HG02943 (cell line): ENCODE measurements around the gene ABLIM1.

Source experiments
- ATAC-seq: cut with Tn5 transposase; IDR thresholded peaks from one replicate; pipeline ENCODE4 v1.9.1; 2021; ENCODE audit warnings: mild to moderate bottlenecking, low read depth, moderate library complexity; ENCODE audit not compliant: unreplicated experiment

The ABLIM1 gene

GRCh38 chr10:114593816-114594468, 64.1 kb downstream of the ABLIM1 start:
- no peak for ATAC-seq

- ATAC-seq, result no peak
These were observed 64.8 kb downstream of the ABLIM1 start for GRCh38 chr10:114593240-114593792.

GRCh38 chr10:114590993-114591392, 67.1 kb downstream of the ABLIM1 start:
- ATAC-seq, result no peak

- no peak for ATAC-seq
These were observed 73.7 kb downstream of the ABLIM1 start for GRCh38 chr10:114584419-114584818.

- ATAC-seq, result no peak
These were observed 77.0 kb downstream of the ABLIM1 start for GRCh38 chr10:114581071-114581470.

GRCh38 chr10:114577133-114577532, 80.9 kb downstream of the ABLIM1 start:
- ATAC-seq, result no peak

- ATAC-seq, result no peak
These were observed 81.4 kb downstream of the ABLIM1 start for GRCh38 chr10:114576716-114577115.

GRCh38 chr10:114576132-114576487, 82.0 kb downstream of the ABLIM1 start:
- no peak for ATAC-seq

- ATAC-seq, result no peak
These were observed 82.5 kb downstream of the ABLIM1 start for GRCh38 chr10:114575417-114576131.

GRCh38 chr10:114573330-114574045, 84.6 kb downstream of the ABLIM1 start:
- ATAC-seq, result no peak

GRCh38 chr10:114571316-114571999, 86.6 kb downstream of the ABLIM1 start:
- no peak for ATAC-seq

GRCh38 chr10:114566064-114566463, 92.0 kb downstream of the ABLIM1 start:
- no peak for ATAC-seq

- no peak for ATAC-seq
These were observed 93.0 kb downstream of the ABLIM1 start for GRCh38 chr10:114565066-114565465.

- no peak for ATAC-seq
These were observed 97.0 kb downstream of the ABLIM1 start for GRCh38 chr10:114561008-114561523.

- ATAC-seq, result no peak
These were observed 97.9 kb downstream of the ABLIM1 start for GRCh38 chr10:114560144-114560543.

GRCh38 chr10:114559636-114560035, 98.4 kb downstream of the ABLIM1 start:
- no peak for ATAC-seq

- ATAC-seq, result no peak
These were observed 100.2 kb downstream of the ABLIM1 start for GRCh38 chr10:114557854-114558253.

GRCh38 chr10:114556236-114557122, 101.6 kb downstream of the ABLIM1 start:
- no peak for ATAC-seq

GRCh38 chr10:114553436-114553835, 104.6 kb downstream of the ABLIM1 start:
- no peak for ATAC-seq

- ATAC-seq, result no peak
These were observed 106.0 kb downstream of the ABLIM1 start for GRCh38 chr10:114552050-114552449.
